ENCODE data around the gene OSCP1. TPM values are rescaled to one million over a fixed set of nuclear protein-coding genes. Genes with fewer than 3 reads are reported as not detected.
A peak's percentile ranks its signal among the peaks of the same experiment; 100 is the strongest.

OSCP1 gene
- total and polyA plus RNA-seq, 8 donors, result 3.3 to 9.8 (median 4.8) TPM

DNA sequence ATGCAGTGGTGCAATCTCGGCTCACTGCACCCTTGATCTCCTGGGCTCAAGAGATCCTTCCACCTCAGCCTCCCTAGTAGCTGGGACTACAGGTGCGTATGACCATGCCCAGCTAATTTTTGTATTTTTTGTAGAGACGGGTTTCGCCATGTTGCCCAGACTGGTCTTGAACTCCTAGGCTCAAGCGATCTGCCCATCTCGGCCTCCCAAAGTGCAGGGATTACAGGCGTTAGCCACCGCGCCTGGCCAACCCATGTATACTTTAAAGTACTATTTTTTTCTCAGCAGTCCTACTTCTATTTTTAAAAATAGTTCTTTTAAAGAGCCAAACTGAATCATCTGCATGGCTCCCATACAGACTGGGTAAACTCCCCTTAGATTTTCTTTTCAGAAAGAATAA, 68.0 kb downstream of the OSCP1 start:
- no peak for FAIRE-seq
- peak overlapping the region in 2 of 4 donors; percentile 40 to 98 for H3K27ac ChIP-seq

DNA sequence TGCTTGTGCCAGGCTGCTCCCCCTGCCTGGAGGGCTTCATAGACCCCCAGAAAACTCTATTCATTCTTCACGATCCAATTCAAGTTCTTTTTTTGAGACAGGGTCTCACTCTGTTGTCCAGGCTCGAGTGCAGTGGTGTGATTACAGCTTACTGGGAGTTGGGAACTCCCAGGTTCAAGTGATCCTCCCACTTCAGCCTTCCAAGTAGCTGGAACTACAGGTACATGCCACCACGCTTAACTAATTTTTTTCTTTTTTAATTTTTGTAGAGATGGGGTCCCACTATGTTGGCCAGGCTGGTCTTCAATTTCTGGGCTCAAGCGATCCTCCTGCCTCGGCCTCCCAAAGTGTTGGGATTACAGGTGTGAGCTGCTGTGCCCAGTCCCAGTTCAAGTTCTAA, 68.8 kb downstream of the OSCP1 start:
- TF ChIP-seq, protein P1, sequence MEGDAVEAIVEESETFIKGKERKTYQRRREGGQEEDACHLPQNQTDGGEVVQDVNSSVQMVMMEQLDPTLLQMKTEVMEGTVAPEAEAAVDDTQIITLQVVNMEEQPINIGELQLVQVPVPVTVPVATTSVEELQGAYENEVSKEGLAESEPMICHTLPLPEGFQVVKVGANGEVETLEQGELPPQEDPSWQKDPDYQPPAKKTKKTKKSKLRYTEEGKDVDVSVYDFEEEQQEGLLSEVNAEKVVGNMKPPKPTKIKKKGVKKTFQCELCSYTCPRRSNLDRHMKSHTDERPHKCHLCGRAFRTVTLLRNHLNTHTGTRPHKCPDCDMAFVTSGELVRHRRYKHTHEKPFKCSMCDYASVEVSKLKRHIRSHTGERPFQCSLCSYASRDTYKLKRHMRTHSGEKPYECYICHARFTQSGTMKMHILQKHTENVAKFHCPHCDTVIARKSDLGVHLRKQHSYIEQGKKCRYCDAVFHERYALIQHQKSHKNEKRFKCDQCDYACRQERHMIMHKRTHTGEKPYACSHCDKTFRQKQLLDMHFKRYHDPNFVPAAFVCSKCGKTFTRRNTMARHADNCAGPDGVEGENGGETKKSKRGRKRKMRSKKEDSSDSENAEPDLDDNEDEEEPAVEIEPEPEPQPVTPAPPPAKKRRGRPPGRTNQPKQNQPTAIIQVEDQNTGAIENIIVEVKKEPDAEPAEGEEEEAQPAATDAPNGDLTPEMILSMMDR (IDR thresholded peaks at IDR 0.05), result no peak
- DNase-seq, result peak in 2 of 6 donors; percentile 2 to 5
- peaks cover 35 to 58% (median 49%) of the 10 kb centered on the region in 3 donors for H3K4me1 ChIP-seq
- no peak for ATAC-seq
- WGBS, 2 donors, result 85 to 93% methylated on average over 5 of the region's 5 CpGs
- H3K27ac ChIP-seq, result no peak overlapping the region
- H3K4me3 ChIP-seq, result no peak overlapping the region
- H3K36me3 ChIP-seq, result no peaks in the 10 kb centered on the region
- intact Hi-C loops (cut with DNase I), result no loop called here
- H3K27me3 ChIP-seq, result no peaks in the 10 kb centered on the region
- no peak for FAIRE-seq
- no peaks in the 10 kb centered on the region for H3K9me3 ChIP-seq

More for the DNA sequence above, 68.0 kb downstream of the OSCP1 start:
- 73 to 79% methylated on average over 9 of the region's 9 CpGs for WGBS, 2 donors
- H3K9me3 ChIP-seq, result no peaks in the 10 kb centered on the region
- TF ChIP-seq, protein P1 (IDR thresholded peaks at IDR 0.05), result no peak
- H3K36me3 ChIP-seq, result no peaks in the 10 kb centered on the region
- ATAC-seq, result no peak
- intact Hi-C loops (cut with DNase I), result no loop called here
- peaks cover 35 to 64% (median 55%) of the 10 kb centered on the region in 3 donors for H3K4me1 ChIP-seq
- no peaks in the 10 kb centered on the region for H3K27me3 ChIP-seq
- peak in 2 of 6 donors; percentile 1 to 7 for DNase-seq
- H3K4me3 ChIP-seq, result no peak overlapping the region

DNA sequence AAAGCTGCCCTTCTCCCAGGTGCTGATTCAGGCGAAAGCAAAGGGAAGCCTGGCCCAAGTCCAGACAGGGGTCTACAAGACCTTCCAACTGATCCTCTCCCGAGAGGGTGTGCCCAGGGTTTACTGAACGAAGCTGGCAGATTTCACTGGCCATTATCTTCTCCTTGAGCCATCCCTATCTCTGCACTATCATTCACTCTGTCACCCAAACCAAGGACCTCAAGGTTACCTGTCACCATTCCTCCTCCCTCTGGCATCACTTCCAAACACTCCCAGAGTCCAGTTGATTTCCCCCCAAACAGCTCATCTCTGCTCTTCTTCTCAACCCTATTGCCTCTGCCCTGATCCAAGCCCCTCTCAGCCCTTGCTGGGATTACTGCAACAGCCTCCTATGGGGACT, 69.5 kb downstream of the OSCP1 start:
- 43 to 55% methylated on average over 3 of the region's 3 CpGs for WGBS, 2 donors
- H3K4me3 ChIP-seq, result no peak overlapping the region
- H3K36me3 ChIP-seq, result no peaks in the 10 kb centered on the region
- intact Hi-C loops (cut with DNase I), result no loop called here
- FAIRE-seq (no peak), DNase-seq (peak in 2 of 6 donors; percentile 19 to 26), ATAC-seq (no peak)
- TF ChIP-seq, protein P1 (IDR thresholded peaks at IDR 0.05), result no peak
- H3K27ac ChIP-seq, result peak overlapping the region in 2 of 4 donors; percentile 40 to 52
- H3K27me3 ChIP-seq, result no peaks in the 10 kb centered on the region
- H3K4me1 ChIP-seq, result peaks cover 36 to 61% (median 49%) of the 10 kb centered on the region in 3 donors
- no peaks in the 10 kb centered on the region for H3K9me3 ChIP-seq

DNA sequence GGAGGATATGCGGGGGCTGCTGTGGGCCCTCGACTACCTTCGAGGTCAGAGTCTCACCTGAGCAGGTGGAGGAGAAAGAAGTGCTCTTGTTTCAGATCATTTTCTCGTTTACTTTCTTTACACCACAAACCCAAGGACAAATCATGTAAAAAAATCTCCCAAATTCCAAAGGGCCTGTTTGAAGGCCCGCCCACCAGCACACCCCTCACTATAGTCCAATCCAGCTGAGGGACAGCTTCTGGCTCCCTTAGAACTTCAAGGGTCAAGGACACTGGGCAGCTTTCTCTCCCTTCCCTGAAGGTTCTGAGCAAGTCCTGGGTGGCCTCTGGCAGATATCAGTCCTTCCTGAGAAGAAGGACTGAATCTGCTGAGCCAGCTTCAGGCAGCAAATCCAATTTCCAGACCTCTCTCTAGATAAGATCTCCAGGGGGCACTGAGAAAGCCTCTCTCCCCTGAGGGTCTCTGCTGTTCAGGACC, 70.1 kb downstream of the OSCP1 start:
- DNase-seq, result peak in 2 of 6 donors; percentile 8 to 26
- no peak for FAIRE-seq
- no peaks in the 10 kb centered on the region for H3K27me3 ChIP-seq

More for the DNA sequence above, 70.1 kb downstream of the OSCP1 start:
- H3K4me3 ChIP-seq, result no peak overlapping the region
- intact Hi-C loops (cut with DNase I), result no loop called here
- H3K36me3 ChIP-seq, result no peaks in the 10 kb centered on the region
- peak overlapping the region in 2 of 4 donors; percentile 40 to 52 for H3K27ac ChIP-seq
- TF ChIP-seq, protein P1 (IDR thresholded peaks at IDR 0.05), result no peak
- WGBS, 2 donors, result 20 to 22% methylated on average over 5 of the region's 5 CpGs
- peak in 1 of 4 donors; percentile 3 for ATAC-seq
- H3K4me1 ChIP-seq, result peaks cover 42 to 67% (median 54%) of the 10 kb centered on the region in 3 donors
- no peaks in the 10 kb centered on the region for H3K9me3 ChIP-seq
